ENCODE measurements around the gene SEMA4D.

The SEMA4D gene

GRCh38 chr9:89365532-89365912 lies 132.4 kb downstream of the SEMA4D start:
- no peak overlapping the region for H3K27ac ChIP-seq (ENCODE audit: low read depth, low read length, severe bottlenecking)
- 82 to 90% methylated on average over 2 of the region's 2 CpGs for WGBS, 2 experiments (ENCODE audit: insufficient coverage in 2 of 2)
- H3K36me3 ChIP-seq (ENCODE audit: control insufficient read depth, insufficient read depth, low read length): peaks cover 23% of the 10 kb centered on the region
- no peaks in the 10 kb centered on the region for H3K9me3 ChIP-seq (ENCODE audit: control insufficient read depth, low read length)
- no peaks in the 10 kb centered on the region for H3K4me1 ChIP-seq (ENCODE audit: control insufficient read depth, insufficient read depth, low read length, poor library complexity, severe bottlenecking)
- H3K4me3 ChIP-seq (ENCODE audit: extremely low read depth, insufficient read depth, low read length, poor library complexity, severe bottlenecking): no peak overlapping the region

- Histone ChIP-seq H3K27ac (ENCODE audit: low read depth, low read length, severe bottlenecking) (no peak overlapping the region), H3K4me3 (ENCODE audit: extremely low read depth, insufficient read depth, low read length, poor library complexity, severe bottlenecking) (no peak overlapping the region), H3K4me1 (ENCODE audit: control insufficient read depth, insufficient read depth, low read length, poor library complexity, severe bottlenecking) (no peaks in the 10 kb centered on the region), H3K9me3 (ENCODE audit: control insufficient read depth, low read length) (no peaks in the 10 kb centered on the region), H3K36me3 (ENCODE audit: control insufficient read depth, insufficient read depth, low read length) (peaks cover 30% of the 10 kb centered on the region)
- 96 to 97% methylated on average over 10 to 15 of the region's 17 CpGs for WGBS, 2 experiments (ENCODE audit: insufficient coverage in 2 of 2)
These were observed 133.0 kb downstream of the SEMA4D start for GRCh38 chr9:89364666-89365531.

GRCh38 chr9:89363921-89364665 lies 133.8 kb downstream of the SEMA4D start:
- WGBS, 2 experiments (ENCODE audit: insufficient coverage in 2 of 2): 89 to 93% methylated on average over 6 to 8 of the region's 9 CpGs
- peaks cover 36% of the 10 kb centered on the region for H3K36me3 ChIP-seq (ENCODE audit: control insufficient read depth, insufficient read depth, low read length)
- no peak overlapping the region for H3K4me3 ChIP-seq (ENCODE audit: extremely low read depth, insufficient read depth, low read length, poor library complexity, severe bottlenecking)
- H3K4me1 ChIP-seq (ENCODE audit: control insufficient read depth, insufficient read depth, low read length, poor library complexity, severe bottlenecking): no peaks in the 10 kb centered on the region
- H3K9me3 ChIP-seq (ENCODE audit: control insufficient read depth, low read length): no peaks in the 10 kb centered on the region
- H3K27ac ChIP-seq (ENCODE audit: low read depth, low read length, severe bottlenecking): no peak overlapping the region

- no peaks in the 10 kb centered on the region for H3K9me3 ChIP-seq (ENCODE audit: control insufficient read depth, low read length)
- H3K4me3 ChIP-seq (ENCODE audit: extremely low read depth, insufficient read depth, low read length, poor library complexity, severe bottlenecking): no peak overlapping the region
- no peak overlapping the region for H3K27ac ChIP-seq (ENCODE audit: low read depth, low read length, severe bottlenecking)
- H3K4me1 ChIP-seq (ENCODE audit: control insufficient read depth, insufficient read depth, low read length, poor library complexity, severe bottlenecking): no peaks in the 10 kb centered on the region
- WGBS, 2 experiments (ENCODE audit: insufficient coverage in 2 of 2): 97% methylated on average over 5 of the region's 6 CpGs
- H3K36me3 ChIP-seq (ENCODE audit: control insufficient read depth, insufficient read depth, low read length): peaks cover 44% of the 10 kb centered on the region
These were observed 134.6 kb downstream of the SEMA4D start for GRCh38 chr9:89363311-89363670.

- Histone ChIP-seq H3K9me3 (ENCODE audit: control insufficient read depth, low read length) (no peaks in the 10 kb centered on the region), H3K36me3 (ENCODE audit: control insufficient read depth, insufficient read depth, low read length) (peaks cover 49% of the 10 kb centered on the region), H3K4me1 (ENCODE audit: control insufficient read depth, insufficient read depth, low read length, poor library complexity, severe bottlenecking) (no peaks in the 10 kb centered on the region), H3K4me3 (ENCODE audit: extremely low read depth, insufficient read depth, low read length, poor library complexity, severe bottlenecking) (no peak overlapping the region), H3K27ac (ENCODE audit: low read depth, low read length, severe bottlenecking) (no peak overlapping the region)
- 95 to 96% methylated on average over 9 to 10 of the region's 10 CpGs for WGBS, 2 experiments (ENCODE audit: insufficient coverage in 2 of 2)
These were observed 135.1 kb downstream of the SEMA4D start for GRCh38 chr9:89362647-89363310.

GRCh38 chr9:89361816-89362646 lies 135.9 kb downstream of the SEMA4D start:
- Histone ChIP-seq H3K9me3 (ENCODE audit: control insufficient read depth, low read length) (no peaks in the 10 kb centered on the region), H3K36me3 (ENCODE audit: control insufficient read depth, insufficient read depth, low read length) (peaks cover 56% of the 10 kb centered on the region), H3K27ac (ENCODE audit: low read depth, low read length, severe bottlenecking) (no peak overlapping the region), H3K4me3 (ENCODE audit: extremely low read depth, insufficient read depth, low read length, poor library complexity, severe bottlenecking) (no peak overlapping the region), H3K4me1 (ENCODE audit: control insufficient read depth, insufficient read depth, low read length, poor library complexity, severe bottlenecking) (no peaks in the 10 kb centered on the region)
- WGBS, 2 experiments (ENCODE audit: insufficient coverage in 2 of 2): 92 to 95% methylated on average over 9 of the region's 9 CpGs

GRCh38 chr9:89361031-89361430 lies 136.9 kb downstream of the SEMA4D start:
- no peak overlapping the region for H3K27ac ChIP-seq (ENCODE audit: low read depth, low read length, severe bottlenecking)
- no peaks in the 10 kb centered on the region for H3K4me1 ChIP-seq (ENCODE audit: control insufficient read depth, insufficient read depth, low read length, poor library complexity, severe bottlenecking)
- no peaks in the 10 kb centered on the region for H3K9me3 ChIP-seq (ENCODE audit: control insufficient read depth, low read length)
- 95 to 97% methylated on average over 5 to 6 of the region's 6 CpGs for WGBS, 2 experiments (ENCODE audit: insufficient coverage in 2 of 2)
- H3K4me3 ChIP-seq (ENCODE audit: extremely low read depth, insufficient read depth, low read length, poor library complexity, severe bottlenecking): no peak overlapping the region
- H3K36me3 ChIP-seq (ENCODE audit: control insufficient read depth, insufficient read depth, low read length): peaks cover 66% of the 10 kb centered on the region

- 80 to 93% methylated on average over 3 of the region's 3 CpGs for WGBS, 2 experiments (ENCODE audit: insufficient coverage in 2 of 2)
- H3K36me3 ChIP-seq (ENCODE audit: control insufficient read depth, insufficient read depth, low read length): peaks cover 72% of the 10 kb centered on the region
- no peaks in the 10 kb centered on the region for H3K4me1 ChIP-seq (ENCODE audit: control insufficient read depth, insufficient read depth, low read length, poor library complexity, severe bottlenecking)
- no peak overlapping the region for H3K27ac ChIP-seq (ENCODE audit: low read depth, low read length, severe bottlenecking)
- H3K9me3 ChIP-seq (ENCODE audit: control insufficient read depth, low read length): no peaks in the 10 kb centered on the region
- H3K4me3 ChIP-seq (ENCODE audit: extremely low read depth, insufficient read depth, low read length, poor library complexity, severe bottlenecking): no peak overlapping the region
These were observed 137.4 kb downstream of the SEMA4D start for GRCh38 chr9:89360465-89360864.

- no peaks in the 10 kb centered on the region for H3K4me1 ChIP-seq (ENCODE audit: control insufficient read depth, insufficient read depth, low read length, poor library complexity, severe bottlenecking)
- no peak overlapping the region for H3K27ac ChIP-seq (ENCODE audit: low read depth, low read length, severe bottlenecking)
- peaks cover 77% of the 10 kb centered on the region for H3K36me3 ChIP-seq (ENCODE audit: control insufficient read depth, insufficient read depth, low read length)
- WGBS, 2 experiments (ENCODE audit: insufficient coverage in 2 of 2): 92 to 100% methylated on average over 5 of the region's 8 CpGs
- H3K4me3 ChIP-seq (ENCODE audit: extremely low read depth, insufficient read depth, low read length, poor library complexity, severe bottlenecking): no peak overlapping the region
- no peaks in the 10 kb centered on the region for H3K9me3 ChIP-seq (ENCODE audit: control insufficient read depth, low read length)
These were observed 138.1 kb downstream of the SEMA4D start for GRCh38 chr9:89359751-89360261.

GRCh38 chr9:89358985-89359384 lies 138.9 kb downstream of the SEMA4D start:
- H3K4me1 ChIP-seq (ENCODE audit: control insufficient read depth, insufficient read depth, low read length, poor library complexity, severe bottlenecking): no peaks in the 10 kb centered on the region
- H3K36me3 ChIP-seq (ENCODE audit: control insufficient read depth, insufficient read depth, low read length): peaks cover 86% of the 10 kb centered on the region
- H3K9me3 ChIP-seq (ENCODE audit: control insufficient read depth, low read length): no peaks in the 10 kb centered on the region
- no peak overlapping the region for H3K27ac ChIP-seq (ENCODE audit: low read depth, low read length, severe bottlenecking)
- 90 to 97% methylated on average over 3 to 4 of the region's 4 CpGs for WGBS, 2 experiments (ENCODE audit: insufficient coverage in 2 of 2)
- no peak overlapping the region for H3K4me3 ChIP-seq (ENCODE audit: extremely low read depth, insufficient read depth, low read length, poor library complexity, severe bottlenecking)

Data from mesodermal cell (in vitro differentiated cells).